K562 (cell line): Measurements from ENCODE around the gene CCDC33. TPM values are rescaled to one million over a fixed set of nuclear protein-coding genes. Genes with fewer than 3 reads are reported as not detected.
A peak's percentile ranks its signal among the peaks of the same experiment; 100 is the strongest.

Experiments used
- ATAC-seq: fragments of 200-7000 bp; cut with Tn5 transposase; 3 replicates; pipeline ENCODE4 v1.9.1; 2020; ENCODE audit warnings: moderate library complexity
- BruUV-seq: library from RNA; stranded (reverse); fragments of 400-500 nt; replicated peaks from 2 replicates; lab custom pipeline; 2021; lab: Mats Ljungman, UMichigan
- CTCF ChIA-PET: fragments of 300-600 bp; formaldehyde crosslinking; extraction: SDS; loops from one replicate; lab custom pipeline; 2021; ENCODE audit warnings: low intra/inter-chr PET ratio; lab: Yijun Ruan, JAX
- POLR2A ChIA-PET: fragments of 300-600, 350-650 bp; sonication (Branson Sonifier 250); formaldehyde crosslinking; extraction: SDS; loops from one replicate; lab custom pipeline; 2021; ENCODE audit warnings: antibody characterized with exemption, inconsistent platforms; lab: Yijun Ruan, JAX
- DNase-seq, 4 experiments: peaks; one replicate each; pipeline versions ENCODE4 v3.0.0 to v3.0.0-alpha.2; 2011 to 2018; ENCODE audit warnings: low spot score in 3 of 4, mixed read lengths in 3 of 4; ENCODE audit errors: extremely low read depth in 1 of 4
- FAIRE-seq: peaks from 2 replicates; lab custom pipeline; 2011; peaks lifted over from hg19 to GRCh38; lab: Jason Lieb, UNC
- H2AFZ ChIP-seq: 2 replicates; pipeline ENCODE4 v1.6.0; 2011; ENCODE audit warnings: low read depth, low read length, control low read depth, inconsistent platforms
- H3K27ac ChIP-seq: fragments of 200-600 bp; 3 replicates; pipeline ENCODE4 v1.8.0; 2011; ENCODE audit warnings: low read depth, mild to moderate bottlenecking, control low read depth, inconsistent platforms, low read length, moderate library complexity, mixed read lengths; ENCODE audit errors: extremely low read depth
- H3K27me3 ChIP-seq, 2 experiments: fragments of 300-600 bp in 1 of 2; 2 replicates in 1 of 2; 3 replicates in 1 of 2; pipeline versions ENCODE4 v1.6.0 to v1.8.0; 2011; ENCODE audit warnings: inconsistent platforms in 2 of 2, low read length in 2 of 2, mild to moderate bottlenecking in 1 of 2, mixed read lengths in 1 of 2, moderate library complexity in 1 of 2; ENCODE audit not compliant: control insufficient read depth in 2 of 2, insufficient read depth in 2 of 2
- H3K36me3 ChIP-seq: fragments of 300-600 bp; 3 replicates; pipeline ENCODE4 v1.8.0; 2011; ENCODE audit warnings: mild to moderate bottlenecking, low read length, inconsistent platforms; ENCODE audit not compliant: control insufficient read depth, insufficient read depth
- H3K4me1 ChIP-seq, 2 experiments: fragments of 200-600 bp in 1 of 2; replicated peaks in 1 of 2; 2 replicates in 1 of 2; 3 replicates in 1 of 2; pipeline versions ENCODE4 v1.5.1 to v1.8.0; 2011; ENCODE audit warnings: inconsistent platforms in 2 of 2, low read length in 2 of 2, mild to moderate bottlenecking in 1 of 2, mixed read lengths in 1 of 2, moderate library complexity in 1 of 2; ENCODE audit not compliant: control insufficient read depth in 2 of 2, insufficient read depth in 2 of 2
- H3K4me2 ChIP-seq: 2 replicates; pipeline ENCODE4 v1.6.1; 2011; ENCODE audit warnings: low read length, control low read depth, inconsistent platforms, mixed read lengths; ENCODE audit not compliant: insufficient read depth
- H3K4me3 ChIP-seq: fragments of 200-600 bp; sonication (generic), shearing (Covaris generic); 2 replicates; pipeline ENCODE4 v1.5.1; 2016; ENCODE audit warnings: control low read depth, inconsistent platforms
- H3K79me2 ChIP-seq: fragments of 200-600 bp; 3 replicates; pipeline ENCODE4 v1.8.0; 2011; ENCODE audit warnings: low read length, inconsistent platforms; ENCODE audit not compliant: control insufficient read depth, insufficient read depth
- H3K9ac ChIP-seq, 2 experiments: 2 replicates each; pipeline versions ENCODE4 v1.6.0 to v1.6.1; 2011; ENCODE audit warnings: low read depth in 2 of 2, low read length in 2 of 2, control low read depth in 1 of 2, inconsistent platforms in 1 of 2, mild to moderate bottlenecking in 1 of 2, mixed read lengths in 1 of 2; ENCODE audit not compliant: insufficient read depth in 1 of 2
- H3K9me1 ChIP-seq: one replicate; pipeline ENCODE4 v1.6.0; 2011; ENCODE audit warnings: inconsistent platforms, mild to moderate bottlenecking, low read length, moderate library complexity; ENCODE audit not compliant: control insufficient read depth, insufficient read depth
- H3K9me3 ChIP-seq: replicated peaks from 2 replicates; pipeline ENCODE4 v1.5.1; 2011; ENCODE audit warnings: low read depth, low read length, inconsistent platforms; ENCODE audit not compliant: control insufficient read depth, insufficient read depth
- H4K20me1 ChIP-seq: replicated peaks from 2 replicates; pipeline ENCODE4 v1.6.1; 2011; ENCODE audit warnings: low read length, inconsistent platforms, mixed read lengths; ENCODE audit not compliant: control insufficient read depth, insufficient read depth
- ASH1L ChIP-seq: fragments of 450-650 bp; IDR thresholded peaks from 2 replicates; pipeline ENCODE4 v1.6.1; 2018; ENCODE audit warnings: borderline replicate concordance, mild to moderate bottlenecking, low read depth; ENCODE audit not compliant: partially characterized antibody
- MCM3 ChIP-seq: fragments of 450-650 bp; IDR thresholded peaks from 2 replicates; pipeline ENCODE4 v1.6.1; 2016
- PHB2 ChIP-seq: fragments of 450-650 bp; IDR thresholded peaks from 2 replicates; pipeline ENCODE4 v1.6.1; 2017; ENCODE audit warnings: low read depth
- RBM39 ChIP-seq: fragments of 200-400 bp; formaldehyde crosslinking; optimal IDR thresholded peaks from 2 replicates; pipeline ENCODE3; 2018; ENCODE audit warnings: low read depth, low read length
- ZBTB7A ChIP-seq: IDR thresholded peaks from 2 replicates; pipeline ENCODE4 v1.6.1; 2011; ENCODE audit warnings: low read depth, mild to moderate bottlenecking, low read length, moderate library complexity, borderline replicate concordance; ENCODE audit not compliant: control insufficient read depth
- ZNF324 ChIP-seq: fragments of 250-450 bp; sonication (Bioruptor Pico); IDR thresholded peaks from 2 replicates; pipeline ENCODE4 v1.4.0; 2020; ENCODE audit warnings: mild to moderate bottlenecking
- ZNF77 ChIP-seq: fragments of 250-450 bp; sonication (Bioruptor Pico); IDR thresholded peaks from 2 replicates; pipeline ENCODE4 v1.5.0; 2020
- WGBS: fragments of 100-300 bp; shearing (Covaris generic); methylation state at CpG from one replicate; pipeline ENCODE4 v1.1.6; 2016; ENCODE audit warnings: low coverage, mixed read lengths; ENCODE audit not compliant: insufficient coverage; ENCODE audit errors: missing lambda C conversion rate; 5-methylcytosine and 5-hydroxymethylcytosine counted together
- in situ Hi-C: fragments of 300-500 bp; cut with MboI; formaldehyde crosslinking; loops from 4 replicates; pipeline ENCODE4 v1.15.0; 2018; ENCODE audit warnings: inconsistent platforms, mixed read lengths
- intact Hi-C: fragments of 100-400 bp; cut with micrococcal nuclease; formaldehyde crosslinking; loops from 2 replicates; pipeline ENCODE4 v1.14.2; 2022
- polyA plus RNA-seq, 8 experiments: library from polyadenylated mRNA; depleted of rRNA in 4 of 8; stranded (reverse) in 5 of 8; unstranded in 3 of 8; fragments of >200 nt; fragmentation: Nextera tagmentation in 2 of 8; fragmentation: Illumina TruSeq in 1 of 8; extraction: Ambion mirVana in 2 of 8; extraction: Trizol in 1 of 8; gene quantifications; 2 replicates each; pipeline versions ENCODE4 v1.2.1 to v1.2.3, GENCODE V29; 2011 to 2014; ENCODE audit warnings: inconsistent platforms in 1 of 8, missing spikeins in 1 of 8
- total RNA-seq, 7 experiments: library from RNA; depleted of rRNA in 6 of 7; stranded (reverse); fragments of >200 nt in 6 of 7; fragmentation: Illumina TruSeq in 2 of 7; extraction: Trizol in 2 of 7; gene quantifications; 2 replicates each; pipeline versions ENCODE4 v1.2.1 to v1.2.3, GENCODE V29; 2011 to 2021; ENCODE audit warnings: low replicate concordance in 1 of 7
- TF ChIP-seq, protein P1 (sequence below): IDR thresholded peaks from 2 replicates; pipeline ENCODE4 v1.6.1; 2011; ENCODE audit warnings: borderline replicate concordance, low read depth, mild to moderate bottlenecking, moderate library complexity, low read length; ENCODE audit not compliant: insufficient read depth, poor library complexity, severe bottlenecking
- TF ChIP-seq, protein P2 (sequence below), 2 experiments: fragments of 450-650 bp; formaldehyde crosslinking in 1 of 2; IDR thresholded peaks; 2 replicates each; pipeline versions ENCODE4 v1.4.0 to v1.6.1; 2014 to 2020; ENCODE audit warnings: mild to moderate bottlenecking in 2 of 2, borderline replicate concordance in 1 of 2, low read depth in 1 of 2

Gene CCDC33
- total and polyA plus RNA-seq, 9 of the 15 experiments (the other 6 are each of a cell fraction or from before 2014, with no cell fraction given) = 0.08 to 1.1 (median 0.15) TPM; not detected in 4

DNA sequence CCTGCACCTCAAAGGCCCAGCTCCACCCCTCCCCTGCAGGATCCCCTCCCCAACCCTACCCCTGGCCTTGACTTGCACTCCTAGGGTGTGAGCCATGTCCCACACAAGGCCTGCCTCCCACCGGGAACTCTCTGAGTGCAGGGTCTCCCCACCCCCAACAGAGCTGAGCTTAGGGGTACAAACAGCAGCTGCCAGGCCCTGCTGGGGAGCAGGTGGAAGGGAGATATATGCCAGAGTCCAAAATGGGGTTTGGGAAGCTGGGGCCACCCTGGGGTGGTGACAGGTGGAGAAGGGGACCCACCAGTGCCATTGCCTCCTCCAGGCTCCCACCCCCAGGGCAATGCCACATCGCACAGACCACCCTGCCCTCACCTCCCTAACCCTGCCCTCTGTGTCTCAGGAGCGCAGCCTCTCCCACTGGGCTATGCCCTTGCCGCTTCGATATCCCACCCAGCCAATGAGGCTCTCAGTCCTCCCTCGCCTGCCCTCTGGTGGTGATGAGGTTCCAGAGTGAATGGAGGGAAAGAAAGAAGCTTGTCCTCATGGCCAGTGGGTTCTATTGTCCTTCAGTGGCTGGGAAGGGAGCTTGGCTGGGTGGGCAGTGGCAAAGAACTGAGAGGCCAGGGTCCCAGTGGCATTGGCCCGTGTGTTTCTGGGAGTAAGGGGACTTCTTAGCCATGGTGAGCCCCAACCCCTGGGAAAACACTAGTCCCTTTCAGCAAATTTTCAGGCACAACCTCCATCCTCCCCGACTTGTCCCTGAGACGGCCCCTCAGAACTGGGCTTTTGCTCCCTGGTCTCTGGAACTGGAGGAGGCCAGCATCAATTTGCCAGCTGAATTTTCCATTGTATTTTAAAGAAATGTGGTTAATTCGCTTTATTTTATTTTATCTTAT, 84.5 kb downstream of the CCDC33 start:
- H3K4me3 ChIP-seq = no peak overlapping the region
- ChIA-PET CTCF (interaction anchor here (1.0 to 4.6 kb wide), 4 partner anchors 194 to 352 kb away, joined by 3 to 37 read pairs (median 10); no protein-coding TSS in a partner anchor), POLR2A (interaction anchor here (0.5 to 1.3 kb wide), 5 partner anchors 9 to 1813 kb away, joined by 3 to 4 read pairs (median 3); no protein-coding TSS in a partner anchor)
- H3K9me1 ChIP-seq = no peaks in the 10 kb centered on the region
- DNase-seq (peak; percentile 72 to 78 (median 75)), FAIRE-seq (peak; percentile 95), ATAC-seq (peak; percentile 84)
- H3K9me3 ChIP-seq = no peaks in the 10 kb centered on the region
- H3K79me2 ChIP-seq = no peaks in the 10 kb centered on the region
- no peaks in the 10 kb centered on the region for H3K36me3 ChIP-seq
- H4K20me1 ChIP-seq = peaks cover 5% of the 10 kb centered on the region
- 9% methylated on average over 9 of the region's 10 CpGs for WGBS
- no peak overlapping the region for H3K4me2 ChIP-seq
- no TSS peak for BruUV-seq
- H3K27me3 ChIP-seq = peaks cover 0 to 11% of the 10 kb centered on the region in 2 experiments; a peak in 2 of 5 replicates
- H3K27ac ChIP-seq = no peak overlapping the region
- intact Hi-C loops = loop anchor here (1.0 to 5.0 kb wide), 4 partner anchors 9 to 368 kb away; no protein-coding TSS in a partner anchor
- in situ Hi-C loops = loop anchor here (10.0 kb wide), 1 partner anchor 366 kb away; no protein-coding TSS in a partner anchor
- H2AFZ ChIP-seq = no peak overlapping the region
- peaks cover 3 to 6% of the 10 kb centered on the region in 2 experiments; a peak in 4 of 5 replicates for H3K4me1 ChIP-seq
- no peak overlapping the region for H3K9ac ChIP-seq
- TF ChIP-seq, protein P1, sequence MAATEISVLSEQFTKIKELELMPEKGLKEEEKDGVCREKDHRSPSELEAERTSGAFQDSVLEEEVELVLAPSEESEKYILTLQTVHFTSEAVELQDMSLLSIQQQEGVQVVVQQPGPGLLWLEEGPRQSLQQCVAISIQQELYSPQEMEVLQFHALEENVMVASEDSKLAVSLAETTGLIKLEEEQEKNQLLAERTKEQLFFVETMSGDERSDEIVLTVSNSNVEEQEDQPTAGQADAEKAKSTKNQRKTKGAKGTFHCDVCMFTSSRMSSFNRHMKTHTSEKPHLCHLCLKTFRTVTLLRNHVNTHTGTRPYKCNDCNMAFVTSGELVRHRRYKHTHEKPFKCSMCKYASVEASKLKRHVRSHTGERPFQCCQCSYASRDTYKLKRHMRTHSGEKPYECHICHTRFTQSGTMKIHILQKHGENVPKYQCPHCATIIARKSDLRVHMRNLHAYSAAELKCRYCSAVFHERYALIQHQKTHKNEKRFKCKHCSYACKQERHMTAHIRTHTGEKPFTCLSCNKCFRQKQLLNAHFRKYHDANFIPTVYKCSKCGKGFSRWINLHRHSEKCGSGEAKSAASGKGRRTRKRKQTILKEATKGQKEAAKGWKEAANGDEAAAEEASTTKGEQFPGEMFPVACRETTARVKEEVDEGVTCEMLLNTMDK = peak; percentile 14
- TF ChIP-seq ZNF77 (no peak), ZBTB7A (0 out of 2 replicates have a peak, but pooled peaks have one; percentile 38), PHB2 (no peak), RBM39 (no peak), MCM3 (no peak), ASH1L (no peak), ZNF324 (CRISPR knock-in tag) (no peak)
- TF ChIP-seq, protein P2, sequence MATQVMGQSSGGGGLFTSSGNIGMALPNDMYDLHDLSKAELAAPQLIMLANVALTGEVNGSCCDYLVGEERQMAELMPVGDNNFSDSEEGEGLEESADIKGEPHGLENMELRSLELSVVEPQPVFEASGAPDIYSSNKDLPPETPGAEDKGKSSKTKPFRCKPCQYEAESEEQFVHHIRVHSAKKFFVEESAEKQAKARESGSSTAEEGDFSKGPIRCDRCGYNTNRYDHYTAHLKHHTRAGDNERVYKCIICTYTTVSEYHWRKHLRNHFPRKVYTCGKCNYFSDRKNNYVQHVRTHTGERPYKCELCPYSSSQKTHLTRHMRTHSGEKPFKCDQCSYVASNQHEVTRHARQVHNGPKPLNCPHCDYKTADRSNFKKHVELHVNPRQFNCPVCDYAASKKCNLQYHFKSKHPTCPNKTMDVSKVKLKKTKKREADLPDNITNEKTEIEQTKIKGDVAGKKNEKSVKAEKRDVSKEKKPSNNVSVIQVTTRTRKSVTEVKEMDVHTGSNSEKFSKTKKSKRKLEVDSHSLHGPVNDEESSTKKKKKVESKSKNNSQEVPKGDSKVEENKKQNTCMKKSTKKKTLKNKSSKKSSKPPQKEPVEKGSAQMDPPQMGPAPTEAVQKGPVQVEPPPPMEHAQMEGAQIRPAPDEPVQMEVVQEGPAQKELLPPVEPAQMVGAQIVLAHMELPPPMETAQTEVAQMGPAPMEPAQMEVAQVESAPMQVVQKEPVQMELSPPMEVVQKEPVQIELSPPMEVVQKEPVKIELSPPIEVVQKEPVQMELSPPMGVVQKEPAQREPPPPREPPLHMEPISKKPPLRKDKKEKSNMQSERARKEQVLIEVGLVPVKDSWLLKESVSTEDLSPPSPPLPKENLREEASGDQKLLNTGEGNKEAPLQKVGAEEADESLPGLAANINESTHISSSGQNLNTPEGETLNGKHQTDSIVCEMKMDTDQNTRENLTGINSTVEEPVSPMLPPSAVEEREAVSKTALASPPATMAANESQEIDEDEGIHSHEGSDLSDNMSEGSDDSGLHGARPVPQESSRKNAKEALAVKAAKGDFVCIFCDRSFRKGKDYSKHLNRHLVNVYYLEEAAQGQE (IDR thresholded peaks at IDR 0.05; ENCODE audit: borderline replicate concordance) = peak; percentile 75
- TF ChIP-seq, protein P2 (CRISPR knock-in tag; IDR thresholded peaks at IDR 0.05; ENCODE audit: low read depth) = no peak
